PC-3 (cell line): ENCODE measurements around the gene CAPN10. TPM values are rescaled to one million over a fixed set of nuclear protein-coding genes. Genes with fewer than 3 reads are reported as not detected.

ENCODE experiments used
- ATAC-seq: fragments of 200-7000 bp; cut with Tn5 transposase; 2 replicates; pipeline ENCODE4 v1.9.1; 2020; ENCODE audit warnings: mild to moderate bottlenecking, moderate library complexity
- BruUV-seq: library from RNA; stranded (reverse); fragments of 400-500 nt; replicated peaks from 2 replicates; lab custom pipeline; 2021; lab: Mats Ljungman, UMichigan
- CTCF ChIA-PET: fragments of 300-600 bp; sonication (Branson Sonifier 250); formaldehyde crosslinking; loops from one replicate; lab custom pipeline; 2022; ENCODE audit warnings: antibody characterized with exemption; lab: Charles Lee
- POLR2A ChIA-PET: fragments of 300-600 bp; sonication (Branson Sonifier 250); formaldehyde crosslinking; loops from one replicate; lab custom pipeline; 2022; ENCODE audit warnings: antibody characterized with exemption; ENCODE audit not compliant: unreplicated experiment; lab: Charles Lee
- DNase-seq: peaks from one replicate; pipeline ENCODE4 v3.0.0-alpha.2; 2015
- H2AFZ ChIP-seq: fragments of 300-600 bp; sonication (generic); 2 replicates; pipeline ENCODE4 v1.6.0; 2016; ENCODE audit warnings: antibody characterized with exemption, low read length
- H3F3A ChIP-seq: fragments of 300-600 bp; sonication (generic); one replicate; pipeline ENCODE4 v1.6.0; 2017; ENCODE audit warnings: antibody characterized with exemption, low read length, control low read depth, mild to moderate bottlenecking; ENCODE audit not compliant: unreplicated experiment
- H3K27ac ChIP-seq: fragments of 300-600 bp; sonication (generic); 2 replicates; pipeline ENCODE4 v1.5.1; 2016; ENCODE audit warnings: mild to moderate bottlenecking, low read length
- H3K27me3 ChIP-seq: fragments of 300-600 bp; sonication (generic); 2 replicates; pipeline ENCODE4 v1.6.1; 2016; ENCODE audit warnings: low read length, mixed read lengths
- H3K36me3 ChIP-seq: fragments of 300-600 bp; sonication (generic); 2 replicates; pipeline ENCODE4 v1.6.1; 2016; ENCODE audit warnings: low read depth, mixed run types, low read length, mixed read lengths
- H3K4me1 ChIP-seq: fragments of 300-600 bp; sonication (generic); 2 replicates; pipeline ENCODE4 v1.5.1; 2016; ENCODE audit warnings: low read length; ENCODE audit not compliant: insufficient read depth
- H3K4me2 ChIP-seq: fragments of 300-600 bp; sonication (generic); 2 replicates; pipeline ENCODE4 v1.6.0; 2016; ENCODE audit warnings: low read length
- H3K4me3 ChIP-seq: fragments of 300-600 bp; sonication (generic); 2 replicates; pipeline ENCODE4 v1.5.1; 2016; ENCODE audit warnings: mild to moderate bottlenecking, low read length, mixed read lengths
- H3K79me2 ChIP-seq: fragments of 300-600 bp; sonication (generic); 2 replicates; pipeline ENCODE4 v1.6.1; 2017; ENCODE audit warnings: low read length, mixed read lengths
- H3K9ac ChIP-seq: fragments of 300-600 bp; sonication (generic); 2 replicates; pipeline ENCODE4 v1.6.0; 2016; ENCODE audit warnings: mild to moderate bottlenecking, low read length
- H3K9me2 ChIP-seq: fragments of 300-600 bp; sonication (generic); replicated peaks from 2 replicates; pipeline ENCODE4 v1.6.1; 2016; ENCODE audit warnings: mixed run types, low read length, mixed read lengths
- H3K9me3 ChIP-seq: fragments of 300-600 bp; sonication (generic); 2 replicates; pipeline ENCODE4 v1.6.1; 2016; ENCODE audit warnings: low read length, mixed read lengths
- H4K20me1 ChIP-seq: fragments of 300-600 bp; sonication (generic); 2 replicates; pipeline ENCODE4 v1.6.1; 2016; ENCODE audit warnings: low read length, mixed read lengths
- EZH2 ChIP-seq: fragments of 300-600 bp; sonication (generic); IDR thresholded peaks from one replicate; pipeline ENCODE4 v1.6.1; 2017; ENCODE audit warnings: antibody characterized with exemption, mild to moderate bottlenecking, low read length; ENCODE audit not compliant: unreplicated experiment
- EZH2phosphoT487 ChIP-seq: fragments of 300-600 bp; sonication (generic); IDR thresholded peaks from 2 replicates; pipeline ENCODE4 v1.6.1; 2018; ENCODE audit warnings: mild to moderate bottlenecking, antibody characterized with exemption, low read length, borderline replicate concordance
- intact Hi-C: fragments of 100-400 bp; cut with micrococcal nuclease; formaldehyde crosslinking; loops from 2 replicates; pipeline ENCODE4 v1.9.0; 2023
- total RNA-seq: library from RNA; depleted of rRNA; stranded (reverse); fragments of >200 nt; gene quantifications from 2 replicates; pipeline ENCODE4 v1.2.3, GENCODE V29; 2014
- TF ChIP-seq, protein P1 (sequence below): fragments of 300-600 bp; sonication (generic); conservative IDR thresholded peaks from 2 replicates; pipeline ENCODE4 v1.5.1; 2017; ENCODE audit warnings: antibody characterized with exemption, low read depth, mild to moderate bottlenecking, low read length

Gene CAPN10
- total RNA-seq, 1 experiment from 2014 or later: 32.2 TPM

DNA sequence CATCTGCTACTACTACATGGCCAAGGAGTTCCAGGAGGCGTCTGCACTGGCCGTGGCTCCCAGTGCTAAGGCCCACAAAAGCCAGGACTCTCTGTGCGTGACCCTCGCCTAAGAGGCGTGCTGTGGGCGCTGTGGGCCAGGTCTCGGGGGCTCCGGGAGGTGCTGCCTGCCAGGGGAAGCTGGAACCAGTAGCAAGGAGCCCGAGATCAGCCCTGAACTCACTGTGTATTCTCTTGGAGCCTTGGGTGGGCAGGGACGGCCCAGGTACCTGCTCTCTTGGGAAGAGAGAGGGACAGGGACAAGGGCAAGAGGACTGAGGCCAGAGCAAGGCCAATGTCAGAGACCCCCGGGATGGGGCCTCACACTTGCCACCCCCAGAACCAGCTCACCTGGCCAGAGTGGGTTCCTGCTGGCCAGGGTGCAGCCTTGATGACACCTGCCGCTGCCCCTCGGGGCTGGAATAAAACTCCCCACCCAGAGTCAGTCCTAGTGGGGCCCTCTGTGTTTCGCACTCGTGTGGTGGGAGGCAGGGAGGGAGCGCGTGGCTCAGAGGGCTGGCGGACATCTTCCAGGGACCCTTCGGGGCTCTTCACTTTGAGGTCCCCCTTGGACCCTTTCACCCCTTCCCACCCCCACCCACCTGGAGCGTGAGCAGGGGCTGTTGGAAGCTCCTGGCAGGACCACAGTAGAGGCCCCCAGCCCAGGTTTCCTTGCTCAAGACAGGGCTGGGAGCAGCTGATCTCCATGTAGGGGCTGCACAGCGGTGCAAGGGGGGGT is 44.4 kb downstream of the CAPN10 start:
- H3K4me1 ChIP-seq: no peaks in the 10 kb centered on the region
- DNase-seq: no peak
- no peak overlapping the region for H2AFZ ChIP-seq
- H3K27me3 ChIP-seq: no peaks in the 10 kb centered on the region
- no peaks in the 10 kb centered on the region for H3K9me2 ChIP-seq
- TF ChIP-seq EZH2phosphoT487: no peak
- no peak for TF ChIP-seq EZH2
- TF ChIP-seq, protein P1, sequence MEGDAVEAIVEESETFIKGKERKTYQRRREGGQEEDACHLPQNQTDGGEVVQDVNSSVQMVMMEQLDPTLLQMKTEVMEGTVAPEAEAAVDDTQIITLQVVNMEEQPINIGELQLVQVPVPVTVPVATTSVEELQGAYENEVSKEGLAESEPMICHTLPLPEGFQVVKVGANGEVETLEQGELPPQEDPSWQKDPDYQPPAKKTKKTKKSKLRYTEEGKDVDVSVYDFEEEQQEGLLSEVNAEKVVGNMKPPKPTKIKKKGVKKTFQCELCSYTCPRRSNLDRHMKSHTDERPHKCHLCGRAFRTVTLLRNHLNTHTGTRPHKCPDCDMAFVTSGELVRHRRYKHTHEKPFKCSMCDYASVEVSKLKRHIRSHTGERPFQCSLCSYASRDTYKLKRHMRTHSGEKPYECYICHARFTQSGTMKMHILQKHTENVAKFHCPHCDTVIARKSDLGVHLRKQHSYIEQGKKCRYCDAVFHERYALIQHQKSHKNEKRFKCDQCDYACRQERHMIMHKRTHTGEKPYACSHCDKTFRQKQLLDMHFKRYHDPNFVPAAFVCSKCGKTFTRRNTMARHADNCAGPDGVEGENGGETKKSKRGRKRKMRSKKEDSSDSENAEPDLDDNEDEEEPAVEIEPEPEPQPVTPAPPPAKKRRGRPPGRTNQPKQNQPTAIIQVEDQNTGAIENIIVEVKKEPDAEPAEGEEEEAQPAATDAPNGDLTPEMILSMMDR: no peak
- H3K79me2 ChIP-seq: no peaks in the 10 kb centered on the region
- ATAC-seq: no peak
- BruUV-seq: no TSS peak
- no peak overlapping the region for H3K4me2 ChIP-seq
- H3K36me3 ChIP-seq: no peaks in the 10 kb centered on the region
- ChIA-PET POLR2A (no interaction called here), CTCF (no interaction called here)
- intact Hi-C loops: no loop called here
- no peaks in the 10 kb centered on the region for H3F3A ChIP-seq
- H3K9ac ChIP-seq: no peak overlapping the region
- H3K4me3 ChIP-seq: no peak overlapping the region
- no peak overlapping the region for H3K27ac ChIP-seq
- H3K9me3 ChIP-seq: no peaks in the 10 kb centered on the region
- H4K20me1 ChIP-seq: no peaks in the 10 kb centered on the region

GRCh38 chr2:240631548-240632305 is 45.2 kb downstream of the CAPN10 start:
- H3F3A ChIP-seq: no peaks in the 10 kb centered on the region
- no peaks in the 10 kb centered on the region for H3K27me3 ChIP-seq
- H2AFZ ChIP-seq: no peak overlapping the region
- no peaks in the 10 kb centered on the region for H3K79me2 ChIP-seq
- intact Hi-C loops: no loop called here
- H3K36me3 ChIP-seq: no peaks in the 10 kb centered on the region
- no peak overlapping the region for H3K4me2 ChIP-seq
- no peaks in the 10 kb centered on the region for H4K20me1 ChIP-seq
- no peak for TF ChIP-seq EZH2phosphoT487
- TF ChIP-seq, protein P1: no peak
- H3K4me1 ChIP-seq: no peaks in the 10 kb centered on the region
- H3K9ac ChIP-seq: no peak overlapping the region
- no peaks in the 10 kb centered on the region for H3K9me2 ChIP-seq
- H3K27ac ChIP-seq: no peak overlapping the region
- no peak overlapping the region for H3K4me3 ChIP-seq
- POLR2A ChIA-PET: no interaction called here
- no peaks in the 10 kb centered on the region for H3K9me3 ChIP-seq
- DNase-seq (no peak), ATAC-seq (no peak)
- CTCF ChIA-PET: no interaction called here
- no TSS peak for BruUV-seq

DNA sequence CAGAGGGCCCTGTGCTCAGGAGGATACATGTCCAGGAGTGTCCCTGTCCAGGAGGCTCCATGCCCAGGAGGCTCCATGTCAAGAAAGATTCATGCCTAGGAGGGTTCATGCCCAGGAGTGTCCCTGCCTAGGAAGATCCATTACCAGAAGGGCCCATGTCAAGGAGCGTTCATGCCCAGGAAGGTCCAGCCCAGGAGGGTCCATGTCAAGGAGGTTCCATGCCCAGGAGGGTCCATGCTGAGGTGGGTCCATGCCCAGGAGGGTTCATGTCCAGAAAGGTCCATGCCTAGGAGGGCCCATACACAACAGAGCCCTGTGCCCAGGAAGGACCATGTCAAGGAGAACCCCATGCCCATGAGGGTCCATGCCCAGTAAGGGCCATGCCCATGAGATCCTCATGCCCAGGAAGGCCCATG is 45.8 kb downstream of the CAPN10 start:
- ATAC-seq (no peak), DNase-seq (no peak)
- Histone ChIP-seq H3K27ac (no peak overlapping the region), H4K20me1 (no peaks in the 10 kb centered on the region), H3K9ac (no peak overlapping the region), H3K4me3 (no peak overlapping the region), H3K79me2 (no peaks in the 10 kb centered on the region), H3K36me3 (no peaks in the 10 kb centered on the region), H3K4me2 (no peak overlapping the region), H3K4me1 (no peaks in the 10 kb centered on the region), H3K9me3 (no peaks in the 10 kb centered on the region), H2AFZ (no peak overlapping the region), H3K9me2 (no peaks in the 10 kb centered on the region), H3K27me3 (no peaks in the 10 kb centered on the region), H3F3A (no peaks in the 10 kb centered on the region)
- intact Hi-C loops: no loop called here
- BruUV-seq: no TSS peak
- CTCF ChIA-PET: no interaction called here
- TF ChIP-seq EZH2phosphoT487: no peak
- no peak for TF ChIP-seq EZH2
- TF ChIP-seq, protein P1: no peak
- POLR2A ChIA-PET: no interaction called here
